Neural crest cell (in vitro differentiated cells): ENCODE data around the gene GPBAR1. TPM values are rescaled to one million over a fixed set of nuclear protein-coding genes. Genes with fewer than 3 reads are reported as not detected.
A peak's percentile ranks its signal among the peaks of the same experiment; 100 is the strongest.

Experiments
- DNase-seq: peaks from one replicate; pipeline ENCODE4 v3.0.0; 2021; ENCODE audit warnings: low read depth, mixed read lengths, low spot score
- H3K27ac Mint-ChIP-seq: one replicate; pipeline ENCODE4 v1.8.0; 2021; ENCODE audit warnings: mild to moderate bottlenecking, mixed read lengths; ENCODE audit not compliant: unreplicated experiment
- H3K27me3 Mint-ChIP-seq: 2 replicates; pipeline ENCODE4 v1.8.0; 2021; ENCODE audit warnings: low read depth, mild to moderate bottlenecking, mixed read lengths
- H3K36me3 Mint-ChIP-seq: 2 replicates; pipeline ENCODE4 v1.8.0; 2021; ENCODE audit warnings: low read depth, mild to moderate bottlenecking, mixed read lengths
- H3K4me1 Mint-ChIP-seq: 2 replicates; pipeline ENCODE4 v1.8.0; 2021; ENCODE audit warnings: mixed read lengths
- H3K4me3 Mint-ChIP-seq: one replicate; pipeline ENCODE4 v1.8.0; 2021; ENCODE audit warnings: mild to moderate bottlenecking, mixed read lengths
- H3K9me3 Mint-ChIP-seq: 2 replicates; pipeline ENCODE4 v1.8.0; 2021; ENCODE audit warnings: mixed read lengths
- CTCF ChIP-seq: fragments of 200-600 bp; sonication (generic); conservative IDR thresholded peaks from 2 replicates; pipeline ENCODE4 v1.5.0; 2021; ENCODE audit warnings: antibody characterized with exemption, mild to moderate bottlenecking
- long read RNA-seq: library from polyadenylated mRNA; unstranded; transcript quantifications from one replicate; pipeline ENCODE4 v2.0.0, GENCODE V29; 2020
- total RNA-seq: library from RNA; stranded (reverse); gene quantifications from 2 replicates; pipeline ENCODE4 v1.2.1, GENCODE V29; 2021

The GPBAR1 gene
- total RNA-seq, result 0.14 TPM in 1 of 2 replicates, not detected in the other
- long read RNA-seq, result 0 reads

- peak within 1 kb of the TSS; percentile 92 for H3K27ac Mint-ChIP-seq
- peaks cover 12% of the 10 kb centered on the region for H3K4me1 Mint-ChIP-seq
- peak within 1 kb of the TSS; percentile 57 for H3K4me3 Mint-ChIP-seq
- TF ChIP-seq CTCF, result no peak
- H3K27me3 Mint-ChIP-seq, result no peaks in the 10 kb centered on the region
- DNase-seq, result no peak
- H3K9me3 Mint-ChIP-seq, result no peaks in the 10 kb centered on the region
- H3K36me3 Mint-ChIP-seq, result no peaks in the 10 kb centered on the region
These were observed at the start of gene GPBAR1 for GRCh38 chr2:218260742-218261422. GPBAR1 (plus strand) TSS chr2:218261015; CDS start chr2:218262725, 1,710 bp downstream.

DNA sequence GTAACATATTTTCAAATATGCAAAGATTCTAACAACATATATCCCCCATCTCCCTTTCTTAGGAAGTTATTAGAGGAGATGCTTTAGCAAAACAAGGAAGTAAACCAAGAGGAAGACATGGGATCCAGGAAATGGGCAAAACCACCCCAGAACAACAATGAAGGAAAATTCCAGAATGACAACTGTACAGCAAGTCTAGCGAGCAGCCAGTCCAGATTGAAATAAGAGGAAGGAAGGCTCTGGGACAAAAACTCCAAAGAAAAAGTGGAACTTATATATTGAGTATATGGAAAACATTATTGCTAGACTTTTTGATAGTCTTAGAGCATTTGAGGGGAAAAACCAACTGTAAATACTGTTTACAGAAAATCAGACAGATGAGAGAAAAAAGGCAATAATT, 46.7 kb upstream of the GPBAR1 start:
- H3K27me3 Mint-ChIP-seq, result peaks cover 33% of the 10 kb centered on the region
- peak overlapping the region; percentile 77 for H3K4me3 Mint-ChIP-seq
- TF ChIP-seq CTCF, result no peak

GRCh38 chr2:218216336-218216673, 44.5 kb upstream of the GPBAR1 start:
- H3K36me3 Mint-ChIP-seq, result no peaks in the 10 kb centered on the region
- no peak for TF ChIP-seq CTCF
- peaks cover 17% of the 10 kb centered on the region for H3K27me3 Mint-ChIP-seq
- H3K4me3 Mint-ChIP-seq, result peak overlapping the region; percentile 95
- H3K9me3 Mint-ChIP-seq, result no peaks in the 10 kb centered on the region
- no peak for DNase-seq
- H3K27ac Mint-ChIP-seq, result peak overlapping the region; percentile 89
- H3K4me1 Mint-ChIP-seq, result peaks cover 37% of the 10 kb centered on the region

More for the DNA sequence above, 46.7 kb upstream of the GPBAR1 start:
- peaks cover 4% of the 10 kb centered on the region for H3K9me3 Mint-ChIP-seq
- DNase-seq, result no peak
- H3K4me1 Mint-ChIP-seq, result peaks cover 25% of the 10 kb centered on the region
- peaks cover 2% of the 10 kb centered on the region for H3K36me3 Mint-ChIP-seq
- no peak overlapping the region for H3K27ac Mint-ChIP-seq

DNA sequence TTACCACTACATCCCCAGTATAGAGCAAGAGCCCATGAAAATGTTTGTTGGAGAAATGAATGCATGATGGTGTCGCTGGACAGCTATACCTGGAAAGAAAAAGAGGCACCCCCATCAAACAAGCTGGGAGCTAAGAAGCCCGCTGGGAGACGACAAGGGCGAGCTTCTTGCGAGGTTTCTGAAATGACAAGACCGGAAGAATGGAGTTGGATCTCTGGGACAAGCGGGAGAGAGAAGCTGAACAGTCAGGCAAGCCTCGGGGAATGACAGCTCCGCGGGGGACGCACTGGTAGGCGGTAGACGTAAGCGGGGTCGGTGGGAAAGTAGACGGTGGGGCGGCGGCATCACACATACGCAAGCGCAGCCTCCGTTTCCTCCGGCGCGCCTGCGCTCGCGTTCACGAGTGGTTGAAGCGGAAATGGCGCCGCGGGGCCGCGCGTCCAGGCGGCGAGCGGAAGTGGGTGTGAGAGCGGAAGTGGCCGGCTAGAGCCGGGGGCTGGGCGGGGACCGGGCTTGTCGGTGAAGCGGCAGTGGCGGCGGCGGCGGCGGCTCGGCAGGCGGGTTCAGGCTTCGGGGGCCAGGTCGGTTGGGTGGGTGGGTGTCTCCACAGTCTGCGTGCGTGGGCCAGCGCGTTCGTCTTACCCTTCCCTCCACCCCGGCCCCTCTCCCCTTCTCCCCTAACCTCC, 44.0 kb upstream of the GPBAR1 start, which contains the start of gene ARPC2:
Gene ARPC2, plus strand, starts transcription at position 516 of the 686 bp plus-strand sequence. CDS start 282 bp downstream, outside the sequence.
- peaks cover 37% of the 10 kb centered on the region for H3K4me1 Mint-ChIP-seq
- peaks cover 12% of the 10 kb centered on the region for H3K27me3 Mint-ChIP-seq
- peak; percentile 89 for DNase-seq
- no peak for TF ChIP-seq CTCF
- no peaks in the 10 kb centered on the region for H3K9me3 Mint-ChIP-seq
- H3K4me3 Mint-ChIP-seq, result peak within 1 kb of the TSS; percentile 95
- H3K36me3 Mint-ChIP-seq, result no peaks in the 10 kb centered on the region
- peak within 1 kb of the TSS; percentile 89 for H3K27ac Mint-ChIP-seq

DNA sequence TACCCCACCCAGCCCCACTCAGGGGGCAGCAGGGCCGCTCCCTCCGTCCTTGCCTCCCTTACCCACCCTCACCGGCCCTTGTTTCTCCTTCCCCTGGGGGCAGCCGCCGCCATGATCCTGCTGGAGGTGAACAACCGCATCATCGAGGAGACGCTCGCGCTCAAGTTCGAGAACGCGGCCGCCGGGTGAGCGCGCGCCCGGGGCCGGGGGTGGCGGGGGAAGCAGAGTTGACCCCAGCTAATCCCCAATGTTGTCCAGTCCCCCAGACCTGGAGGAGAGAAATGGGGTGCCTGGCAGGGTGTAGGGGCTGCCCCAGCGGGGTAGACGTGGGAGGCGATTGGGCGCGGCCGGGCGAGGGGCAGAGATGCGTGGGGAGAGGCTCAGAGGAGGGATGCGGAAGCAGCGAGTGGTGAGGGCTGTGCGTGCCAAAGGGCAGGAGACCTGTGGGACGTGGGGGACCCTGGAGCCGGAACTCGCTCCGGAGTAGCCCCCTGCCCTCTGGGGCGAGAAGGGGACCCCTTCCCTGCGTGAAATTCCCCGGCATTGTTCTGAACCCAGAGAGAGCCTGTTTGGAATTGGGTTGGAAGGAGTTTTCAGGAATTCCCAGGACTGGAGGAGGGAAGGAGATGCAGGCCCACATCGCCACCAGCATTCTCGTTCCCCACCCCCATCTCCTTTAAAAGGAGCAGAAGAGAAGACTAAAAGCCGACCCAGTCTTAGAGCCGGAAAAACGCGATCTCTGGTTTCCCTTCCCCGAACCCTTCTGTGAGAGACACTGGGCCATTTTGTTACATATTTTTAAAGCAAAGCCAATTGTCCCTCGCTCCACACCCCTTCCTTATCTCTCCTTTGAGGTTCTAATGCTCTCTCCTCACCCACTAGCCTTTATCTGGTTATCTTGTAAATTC, 43.2 kb upstream of the GPBAR1 start:
- TF ChIP-seq CTCF, result no peak
- no peaks in the 10 kb centered on the region for H3K36me3 Mint-ChIP-seq
- DNase-seq, result peak; percentile 10
- H3K4me1 Mint-ChIP-seq, result peaks cover 37% of the 10 kb centered on the region
- peak overlapping the region; percentile 95 for H3K4me3 Mint-ChIP-seq
- H3K9me3 Mint-ChIP-seq, result no peaks in the 10 kb centered on the region
- peaks cover 8% of the 10 kb centered on the region for H3K27me3 Mint-ChIP-seq
- peak overlapping the region; percentile 87 for H3K27ac Mint-ChIP-seq
